Measurements from ENCODE around the gene CD3E.

Gene CD3E

GRCh38 chr11:118364956-118365615 is 60.6 kb downstream of the CD3E start:
- no peak for TF ChIP-seq EZH2phosphoT487 (IDR thresholded peaks at IDR 0.05; ENCODE audit: borderline replicate concordance)
- TF ChIP-seq CTCF (conservative IDR thresholded peaks at IDR 0.05; ENCODE audit: low read length): no peak

More at GRCh38 chr11:118364956-118365615, 60.6 kb downstream of the CD3E start:
- H3K79me2 ChIP-seq (ENCODE audit: insufficient read depth, low read length): peaks cover 42% of the 10 kb centered on the region
- H3K4me3 ChIP-seq (ENCODE audit: low read length, poor library complexity, severe bottlenecking): no peak overlapping the region
- H3K4me2 ChIP-seq (ENCODE audit: low read depth, low read length, poor library complexity, severe bottlenecking): no peak overlapping the region
- H4K20me1 ChIP-seq (ENCODE audit: insufficient read depth, low read length, poor library complexity, severe bottlenecking): peaks cover 4% of the 10 kb centered on the region
- H3K9ac ChIP-seq (ENCODE audit: low read depth, low read length, poor library complexity, severe bottlenecking): no peak overlapping the region
- no peak overlapping the region for H2AFZ ChIP-seq (ENCODE audit: low read length)
- H3K4me1 ChIP-seq (ENCODE audit: insufficient read depth, low read length, poor library complexity, severe bottlenecking): peaks cover 32% of the 10 kb centered on the region
- no peaks in the 10 kb centered on the region for H3K27me3 ChIP-seq (ENCODE audit: insufficient read depth, low read length, poor library complexity, severe bottlenecking)
- H3K9me2 ChIP-seq (replicated peaks; ENCODE audit: low read depth, low read length): no peaks in the 10 kb centered on the region
- no peaks in the 10 kb centered on the region for H3F3A ChIP-seq (ENCODE audit: low read depth)
- H3K9me3 ChIP-seq (ENCODE audit: insufficient read depth, low read depth, low read length): no peaks in the 10 kb centered on the region
- H3K36me3 ChIP-seq (ENCODE audit: insufficient read depth, low read length): peaks cover 40% of the 10 kb centered on the region; the same call in 1 of the 2 replicates

All from Loucy (cell line).